K562 (cell line): ENCODE results near the gene SMARCC1. TPM values are rescaled to one million over a fixed set of nuclear protein-coding genes. Genes with fewer than 3 reads are reported as not detected.

Experiments
- ARID1B ChIP-seq: fragments of 450-650 bp; IDR thresholded peaks from 2 replicates; pipeline ENCODE4 v1.6.1; 2016; ENCODE audit warnings: antibody characterized with exemption, mild to moderate bottlenecking, inconsistent platforms
- ARNT ChIP-seq, 2 experiments: fragments of 450-650 bp; IDR thresholded peaks; 2 replicates each; pipeline ENCODE4 v1.6.1; 2016; ENCODE audit warnings: mild to moderate bottlenecking in 1 of 2
- CCNT2 ChIP-seq: IDR thresholded peaks from 2 replicates; pipeline ENCODE4 v1.6.1; 2011; ENCODE audit warnings: borderline replicate concordance, low read depth, mild to moderate bottlenecking, moderate library complexity, mixed read lengths, low read length; ENCODE audit not compliant: insufficient read length; ENCODE audit errors: extremely low read depth
- E2F8 ChIP-seq: fragments of 450-650 bp; IDR thresholded peaks from 2 replicates; pipeline ENCODE4 v1.7.1; 2018; ENCODE audit warnings: mild to moderate bottlenecking, low read depth; ENCODE audit not compliant: partially characterized antibody
- GABPB2 ChIP-seq: fragments of 250-450 bp; sonication (Bioruptor Pico); conservative IDR thresholded peaks from 2 replicates; pipeline ENCODE4 v1.5.1; 2021; ENCODE audit warnings: mild to moderate bottlenecking
- HDGF ChIP-seq: fragments of 450-650 bp; IDR thresholded peaks from 2 replicates; pipeline ENCODE4 v1.6.1; 2016
- HNRNPK ChIP-seq: fragments of 200-400 bp; formaldehyde crosslinking; IDR thresholded peaks from one replicate; pipeline ENCODE4 v1.6.1; 2018; ENCODE audit warnings: mild to moderate bottlenecking, low read depth, low read length; ENCODE audit not compliant: poor library complexity, severe bottlenecking
- NFIC ChIP-seq: fragments of 450-650 bp; IDR thresholded peaks from 2 replicates; pipeline ENCODE4 v1.6.1; 2017; ENCODE audit warnings: mild to moderate bottlenecking, inconsistent platforms
- POLR2G ChIP-seq: fragments of 200-400 bp; formaldehyde crosslinking; IDR thresholded peaks from 2 replicates; pipeline ENCODE4 v1.6.1; 2017; ENCODE audit warnings: low read depth, mild to moderate bottlenecking, antibody characterized with exemption, low read length, moderate library complexity
- RFX7 ChIP-seq: fragments of 250-450 bp; sonication (Bioruptor Pico); IDR thresholded peaks from 2 replicates; pipeline ENCODE4 v1.5.1; 2021; ENCODE audit warnings: mild to moderate bottlenecking
- SIN3A ChIP-seq, 2 experiments: fragments of 150-350 bp in 1 of 2; IDR thresholded peaks; 2 replicates each; pipeline ENCODE4 v1.6.1; 2011 to 2016; ENCODE audit warnings: borderline replicate concordance in 2 of 2, low read depth in 2 of 2, low read length in 2 of 2, mild to moderate bottlenecking in 2 of 2, moderate library complexity in 2 of 2; ENCODE audit not compliant: control insufficient read depth in 1 of 2
- TAF7 ChIP-seq: fragments of 450-650 bp; IDR thresholded peaks from 2 replicates; pipeline ENCODE4 v1.6.1; 2016; ENCODE audit warnings: missing genetic modification characterization, missing compliant biosample characterization
- THRA ChIP-seq: fragments of 450-650 bp; IDR thresholded peaks from 2 replicates; pipeline ENCODE4 v1.6.1; 2017; ENCODE audit warnings: mild to moderate bottlenecking, moderate library complexity
- TSHZ1 ChIP-seq: fragments of 250-450 bp; sonication (Bioruptor Pico); IDR thresholded peaks from 2 replicates; pipeline ENCODE4 v1.4.0; 2020; ENCODE audit warnings: mild to moderate bottlenecking, moderate library complexity
- ZNF398 ChIP-seq: fragments of 250-450 bp; sonication (Bioruptor Pico); IDR thresholded peaks from 2 replicates; pipeline ENCODE4 v1.8.0; 2021; ENCODE audit warnings: moderate library complexity, mild to moderate bottlenecking, inconsistent platforms
- ZNF512 ChIP-seq: IDR thresholded peaks from 2 replicates; pipeline ENCODE4 v1.6.1; 2016; ENCODE audit warnings: missing genetic modification characterization, missing compliant biosample characterization
- polyA plus RNA-seq, 8 experiments: library from polyadenylated mRNA; depleted of rRNA in 4 of 8; stranded (reverse) in 5 of 8; unstranded in 3 of 8; fragments of >200 nt; fragmentation: Nextera tagmentation in 2 of 8; fragmentation: Illumina TruSeq in 1 of 8; extraction: Ambion mirVana in 2 of 8; extraction: Trizol in 1 of 8; gene quantifications; 2 replicates each; pipeline versions ENCODE4 v1.2.1 to v1.2.3, GENCODE V29; 2011 to 2014; ENCODE audit warnings: inconsistent platforms in 1 of 8, missing spikeins in 1 of 8
- total RNA-seq, 7 experiments: library from RNA; depleted of rRNA in 6 of 7; stranded (reverse); fragments of >200 nt in 6 of 7; fragmentation: Illumina TruSeq in 2 of 7; extraction: Trizol in 2 of 7; gene quantifications; 2 replicates each; pipeline versions ENCODE4 v1.2.1 to v1.2.3, GENCODE V29; 2011 to 2021; ENCODE audit warnings: low replicate concordance in 1 of 7

SMARCC1 gene
- total and polyA plus RNA-seq, 9 of the 15 experiments (the other 6 are each of a cell fraction or from before 2014, with no cell fraction given), result 20.7 to 199 (median 66.0) TPM

- TF ChIP-seq SIN3A (IDR thresholded peaks at IDR 0.05; ENCODE audit: borderline replicate concordance in 2 of 2, control insufficient read depth in 1 of 2, low read depth in 2 of 2, low read length in 2 of 2) (no peak), HDGF (no peak), GABPB2 (no peak), CCNT2 (peak; percentile 45), E2F8 (no peak), POLR2G (no peak), TSHZ1 (CRISPR knock-in tag) (no peak), THRA (no peak), NFIC (peak; percentile 57; the same call in 1 of the 2 replicates), ZNF398 (CRISPR knock-in tag) (no peak), ZNF512 (tag) (no peak), TAF7 (tag) (no peak), ARNT (IDR thresholded peaks at IDR 0.05) (peak; percentile 77 to 88; a peak in 3 of 4 replicates), HNRNPK (no peak), RFX7 (CRISPR knock-in tag) (no peak), ARID1B (peak; percentile 97)
Observed at GRCh38 chr3:47762233-47762632, 19.5 kb downstream of the SMARCC1 start (continued).
